WERI-Rb-1 (cell line): ENCODE results near the gene RBFOX1.

ENCODE experiments used
- DNase-seq: peaks from one replicate; pipeline ENCODE4 v3.0.0-alpha.2; 2020
- H3K27ac ChIP-seq: fragments of 250-450 bp; sonication (Bioruptor Pico); 2 replicates; pipeline ENCODE4 v1.5.1; 2020; ENCODE audit warnings: mild to moderate bottlenecking, moderate library complexity
- H3K27me3 ChIP-seq: fragments of 250-450 bp; sonication (Bioruptor Pico); 2 replicates; pipeline ENCODE4 v1.5.1; 2021; ENCODE audit warnings: mild to moderate bottlenecking, low read depth, moderate library complexity; ENCODE audit not compliant: insufficient read depth, severe bottlenecking
- H3K36me3 ChIP-seq: fragments of 250-450 bp; sonication (Bioruptor Pico); 2 replicates; pipeline ENCODE4 v1.5.1; 2020; ENCODE audit warnings: mild to moderate bottlenecking, moderate library complexity
- H3K4me3 ChIP-seq: 2 replicates; pipeline ENCODE4 v1.5.1; 2011; ENCODE audit warnings: low read depth, mild to moderate bottlenecking, control low read depth, low read length
- H3K9me3 ChIP-seq: fragments of 250-450 bp; sonication (Bioruptor Pico); 2 replicates; pipeline ENCODE4 v1.5.1; 2021; ENCODE audit warnings: mild to moderate bottlenecking, moderate library complexity; ENCODE audit not compliant: severe bottlenecking
- CTCF ChIP-seq: IDR thresholded peaks from 2 replicates; pipeline ENCODE4 v1.5.1; 2011; ENCODE audit warnings: low read depth, mild to moderate bottlenecking, control low read depth, inconsistent platforms, low read length

The RBFOX1 gene

GRCh38 chr16:7521834-7522233, 189.2 kb downstream of the RBFOX1 start:
- H3K9me3 ChIP-seq = no peaks in the 10 kb centered on the region
- H3K27me3 ChIP-seq = no peaks in the 10 kb centered on the region
- H3K4me3 ChIP-seq = no peak overlapping the region
- H3K27ac ChIP-seq = no peak overlapping the region
- no peak for TF ChIP-seq CTCF
- no peak for DNase-seq
- H3K36me3 ChIP-seq = no peaks in the 10 kb centered on the region

DNA sequence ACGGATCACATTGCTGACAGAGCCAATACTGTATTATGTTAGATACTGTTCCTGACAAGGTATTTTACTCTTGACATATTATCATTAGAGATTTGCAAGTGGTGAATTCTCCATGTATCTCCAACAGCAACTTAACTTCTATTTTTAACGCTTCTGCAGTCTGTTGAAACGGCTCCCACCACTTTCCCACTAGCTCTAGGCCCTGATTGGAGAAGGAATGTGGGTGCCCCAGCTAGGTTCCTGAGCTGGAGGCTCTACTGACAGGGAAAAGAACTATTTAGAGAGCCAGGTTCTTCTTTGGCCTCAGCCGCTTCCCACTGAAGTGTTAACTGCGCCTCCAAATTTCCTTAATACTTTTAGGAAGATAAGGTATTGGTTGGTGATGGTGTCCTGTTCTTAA, 191.8 kb downstream of the RBFOX1 start:
- Histone ChIP-seq H3K27me3 (no peaks in the 10 kb centered on the region), H3K9me3 (no peaks in the 10 kb centered on the region), H3K36me3 (no peaks in the 10 kb centered on the region), H3K4me3 (no peak overlapping the region), H3K27ac (no peak overlapping the region)
- DNase-seq = no peak
- no peak for TF ChIP-seq CTCF

GRCh38 chr16:7526736-7527135, 194.1 kb downstream of the RBFOX1 start:
- Histone ChIP-seq H3K36me3 (no peaks in the 10 kb centered on the region), H3K4me3 (no peak overlapping the region), H3K9me3 (no peaks in the 10 kb centered on the region), H3K27me3 (no peaks in the 10 kb centered on the region), H3K27ac (no peak overlapping the region)
- TF ChIP-seq CTCF = no peak
- DNase-seq = no peak

GRCh38 chr16:7532534-7532933, 199.9 kb downstream of the RBFOX1 start:
- Histone ChIP-seq H3K4me3 (no peak overlapping the region), H3K9me3 (no peaks in the 10 kb centered on the region), H3K27me3 (no peaks in the 10 kb centered on the region), H3K36me3 (no peaks in the 10 kb centered on the region), H3K27ac (no peak overlapping the region)
- DNase-seq = no peak
- no peak for TF ChIP-seq CTCF

- Histone ChIP-seq H3K4me3 (no peak overlapping the region), H3K27me3 (no peaks in the 10 kb centered on the region), H3K9me3 (no peaks in the 10 kb centered on the region), H3K36me3 (no peaks in the 10 kb centered on the region), H3K27ac (no peak overlapping the region)
- no peak for TF ChIP-seq CTCF
- no peak for DNase-seq
These were observed 202.1 kb downstream of the RBFOX1 start for GRCh38 chr16:7534749-7535148.

DNA sequence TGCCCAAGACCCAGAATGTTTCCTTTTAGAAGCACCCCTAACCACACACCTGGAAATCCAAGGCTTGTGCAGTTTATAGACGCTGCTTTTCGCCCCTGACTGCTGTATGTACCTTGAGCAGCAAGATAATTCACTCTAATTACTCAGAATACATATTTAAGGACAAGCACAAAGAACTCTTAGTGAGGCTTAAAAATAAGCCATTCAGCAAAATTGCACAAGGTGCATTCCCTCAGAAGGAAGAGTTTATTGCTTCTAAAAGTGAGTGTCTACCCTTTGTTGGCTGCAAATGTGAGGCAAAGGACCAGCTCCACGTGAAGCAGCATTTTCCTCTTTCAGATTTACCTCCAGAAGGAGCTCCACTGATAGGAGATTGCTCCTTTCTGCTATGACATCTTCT, 208.4 kb downstream of the RBFOX1 start:
- Histone ChIP-seq H3K9me3 (no peaks in the 10 kb centered on the region), H3K36me3 (no peaks in the 10 kb centered on the region), H3K27ac (no peak overlapping the region), H3K27me3 (no peaks in the 10 kb centered on the region), H3K4me3 (no peak overlapping the region)
- no peak for DNase-seq
- TF ChIP-seq CTCF = no peak
